SU-DHL-6 (cell line): ENCODE measurements around the gene CREG1.

Experiments
- CTCF ChIP-seq: fragments of 200-600 bp; sonication (generic); IDR thresholded peaks from one replicate; pipeline ENCODE4 v1.5.1; 2017; ENCODE audit warnings: antibody characterized with exemption, mild to moderate bottlenecking, low read length, moderate library complexity; ENCODE audit not compliant: insufficient read depth, poor library complexity, severe bottlenecking
- EZH2phosphoT487 ChIP-seq: fragments of 200-600 bp; sonication (generic), shearing (Covaris generic); conservative IDR thresholded peaks from 2 replicates; pipeline ENCODE4 v1.6.1; 2018; ENCODE audit warnings: mild to moderate bottlenecking, antibody characterized with exemption, low read length, moderate library complexity, mixed read lengths

- TF ChIP-seq CTCF (no peak), EZH2phosphoT487 (no peak)
Observed at GRCh38 chr1:167564612-167565270, 11.2 kb upstream of the CREG1 start.
